Fibroblast of skin of right biceps (primary cell): ENCODE results near the gene NR1H2.
"Not testable (repeated sequence)": the region's sequence is repeated elsewhere in the genome, so short reads cannot be mapped to it uniquely, and the experiment has no call there.

Experiments
- DNase-seq: peaks from one replicate; pipeline ENCODE4 v3.0.0-alpha.2; 2013

The NR1H2 gene

GRCh38 chr19:50376166-50377050, at the start of gene NR1H2:
Gene NR1H2 (plus strand): TSS chr19:50376457. CDS start chr19:50377606, 1,149 bp downstream.
- DNase-seq = peak; percentile 98

GRCh38 chr19:50327013-50327412, 49.2 kb upstream of the NR1H2 start:
- DNase-seq = no peak

GRCh38 chr19:50327461-50328223, 48.6 kb upstream of the NR1H2 start:
- no peak for DNase-seq

GRCh38 chr19:50328224-50328872, 47.9 kb upstream of the NR1H2 start:
- DNase-seq = peak; percentile 7

- no peak for DNase-seq
These were observed 47.4 kb upstream of the NR1H2 start for GRCh38 chr19:50328873-50329145.

- DNase-seq = peak; percentile 94
These were observed 46.9 kb upstream of the NR1H2 start, which contains the start of gene KCNC3 for GRCh38 chr19:50329146-50329925. Gene KCNC3 (minus strand): TSS chr19:50329377. CDS start chr19:50329082, 295 bp downstream.

- DNase-seq = not testable (repeated sequence)
These were observed 46.3 kb upstream of the NR1H2 start for GRCh38 chr19:50329926-50330294.

- peak; percentile 35 for DNase-seq
These were observed 45.7 kb upstream of the NR1H2 start for GRCh38 chr19:50330365-50331078.

GRCh38 chr19:50331221-50331993, 44.9 kb upstream of the NR1H2 start:
- DNase-seq = no peak

GRCh38 chr19:50331994-50332243, 44.3 kb upstream of the NR1H2 start:
- DNase-seq = no peak

GRCh38 chr19:50332244-50333038, 43.8 kb upstream of the NR1H2 start:
- no peak for DNase-seq

GRCh38 chr19:50333235-50333736, 43.0 kb upstream of the NR1H2 start:
- peak; percentile 79 for DNase-seq

GRCh38 chr19:50333737-50334617, 42.3 kb upstream of the NR1H2 start:
- peak; percentile 61 for DNase-seq

- no peak for DNase-seq
These were observed 41.4 kb upstream of the NR1H2 start for GRCh38 chr19:50334741-50335421.

- DNase-seq = not testable (repeated sequence)
These were observed 39.2 kb upstream of the NR1H2 start for GRCh38 chr19:50337031-50337430.

- no peak for DNase-seq
These were observed 35.9 kb upstream of the NR1H2 start for GRCh38 chr19:50340331-50340730.

GRCh38 chr19:50341091-50341564, 35.1 kb upstream of the NR1H2 start:
- DNase-seq = no peak

GRCh38 chr19:50344661-50345318, 31.5 kb upstream of the NR1H2 start:
- DNase-seq = no peak
